Thyroid gland (tissue), 4 donors: ENCODE results near the gene MAP1LC3B2.

ENCODE experiments used
- CTCF ChIP-seq, 6 experiments: fragments of 200-600 bp in 3 of 6; fragments of 450-650 bp in 3 of 6; sonication (generic) in 3 of 6; IDR thresholded peaks; one replicate each; pipeline ENCODE4 v1.5.1; 2016 to 2019; ENCODE audit warnings: antibody characterized with exemption in 6 of 6, mild to moderate bottlenecking in 2 of 6, inconsistent platforms in 1 of 6, moderate library complexity in 1 of 6
- POLR2A ChIP-seq, 2 donors: fragments of 450-650 bp; IDR thresholded peaks; one replicate each; pipeline ENCODE4 v1.6.1; 2017; ENCODE audit warnings: antibody characterized with exemption in 2 of 2, mild to moderate bottlenecking in 2 of 2, moderate library complexity in 1 of 2

DNA sequence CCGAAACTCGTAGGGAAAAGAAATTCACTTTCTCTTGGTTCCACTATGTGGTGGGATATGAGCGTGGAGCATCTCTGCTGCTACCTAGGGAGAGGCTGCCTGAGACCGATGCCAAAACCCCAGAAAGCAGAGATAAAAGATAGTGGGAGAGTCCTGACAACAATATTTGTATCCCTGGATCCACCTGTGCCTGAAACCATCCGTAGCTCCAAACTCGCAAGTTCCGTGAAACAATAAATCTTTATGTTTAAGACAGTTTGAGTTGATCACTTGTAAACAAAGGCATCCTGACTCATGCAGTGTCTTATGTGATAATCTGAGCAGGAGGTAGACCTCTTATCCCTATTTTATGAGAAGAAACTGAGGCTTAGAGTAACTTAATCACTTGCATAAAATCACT lies 2.9 kb downstream of the MAP1LC3B2 start:
- no peak for TF ChIP-seq CTCF (IDR thresholded peaks at IDR 0.05)
- no peak for TF ChIP-seq POLR2A (IDR thresholded peaks at IDR 0.05)
